Thyroid gland (tissue), 4 donors: ENCODE results near the gene CA10. TPM values are rescaled to one million over a fixed set of nuclear protein-coding genes. Genes with fewer than 3 reads are reported as not detected.

Experiments used
- DNase-seq, 2 donors: peaks; one replicate each; pipeline ENCODE4 v3.0.0-alpha.2; 2019
- H3K27ac ChIP-seq, 3 donors: fragments of 200-600 bp; sonication (generic); 1 replicate in 2 of 3; 2 replicates in 1 of 3; pipeline ENCODE4 v1.5.1; 2016 to 2019; ENCODE audit warnings: mild to moderate bottlenecking in 1 of 3, moderate library complexity in 1 of 3
- H3K27me3 ChIP-seq: fragments of 200-600 bp; sonication (generic); one replicate; pipeline ENCODE4 v1.5.1; 2019
- H3K36me3 ChIP-seq, 2 donors: fragments of 200-600 bp; sonication (generic); one replicate each; pipeline ENCODE4 v1.5.1; 2016 to 2019
- H3K4me1 ChIP-seq, 2 donors: fragments of 200-600 bp; sonication (generic); one replicate each; pipeline ENCODE4 v1.5.1; 2017 to 2019
- H3K4me3 ChIP-seq, 3 donors: fragments of 200-600 bp; sonication (generic); replicated peaks in 1 of 3; 1 replicate in 2 of 3; 2 replicates in 1 of 3; pipeline ENCODE4 v1.5.1; 2016; ENCODE audit warnings: mild to moderate bottlenecking in 1 of 3
- H3K9me3 ChIP-seq: fragments of 200-600 bp; sonication (generic); one replicate; pipeline ENCODE4 v1.5.1; 2017
- CTCF ChIP-seq, 6 experiments: fragments of 200-600 bp in 3 of 6; fragments of 450-650 bp in 3 of 6; sonication (generic) in 3 of 6; IDR thresholded peaks; one replicate each; pipeline ENCODE4 v1.5.1; 2016 to 2019; ENCODE audit warnings: antibody characterized with exemption in 6 of 6, mild to moderate bottlenecking in 2 of 6, inconsistent platforms in 1 of 6, moderate library complexity in 1 of 6
- POLR2A ChIP-seq, 2 donors: fragments of 450-650 bp; IDR thresholded peaks; one replicate each; pipeline ENCODE4 v1.6.1; 2017; ENCODE audit warnings: antibody characterized with exemption in 2 of 2, mild to moderate bottlenecking in 2 of 2, moderate library complexity in 1 of 2
- WGBS, 2 donors: methylation state at CpG; one replicate each; pipeline ENCODE4 v1.1.5; 2017; 5-methylcytosine and 5-hydroxymethylcytosine counted together
- intact Hi-C: fragments of 100-400 bp; cut with DNase I; formaldehyde crosslinking; loops from one replicate; pipeline ENCODE4 v1.15.1; 2023
- total RNA-seq, 4 donors: library from RNA; depleted of rRNA; stranded (reverse); fragments of >200 nt; gene quantifications; one replicate each; pipeline ENCODE4 v1.2.3, GENCODE V29; 2016

The CA10 gene
- total RNA-seq, 4 donors from 2014 or later = not detected

DNA sequence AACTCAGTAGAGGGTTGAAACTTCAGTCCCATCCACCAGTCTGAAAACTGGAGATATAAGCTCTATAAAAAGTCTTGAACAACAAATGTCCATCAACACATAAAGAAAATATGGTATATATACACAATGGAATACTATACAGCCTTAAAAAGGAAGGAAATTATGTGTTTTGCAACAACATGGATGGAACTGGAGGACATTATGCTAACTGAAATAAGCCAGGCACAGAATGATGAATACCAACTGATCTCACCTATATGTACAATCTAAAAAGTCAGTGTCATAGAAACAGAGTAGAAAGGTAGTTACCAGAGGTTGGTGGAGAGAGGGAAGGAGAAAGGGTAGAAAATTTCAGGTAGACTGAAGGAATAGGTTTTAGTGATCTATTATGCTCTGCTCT, 438.1 kb downstream of the CA10 start:
- no peaks in the 10 kb centered on the region for H3K9me3 ChIP-seq
- TF ChIP-seq CTCF (IDR thresholded peaks at IDR 0.05) = no peak
- no peak for TF ChIP-seq POLR2A (IDR thresholded peaks at IDR 0.05)
- H3K27me3 ChIP-seq = no peaks in the 10 kb centered on the region
- intact Hi-C loops = no loop called here
- H3K4me3 ChIP-seq = no peak overlapping the region
- no peak overlapping the region for H3K27ac ChIP-seq
- no peaks in the 10 kb centered on the region for H3K4me1 ChIP-seq
- no peaks in the 10 kb centered on the region for H3K36me3 ChIP-seq
- DNase-seq = no peak

DNA sequence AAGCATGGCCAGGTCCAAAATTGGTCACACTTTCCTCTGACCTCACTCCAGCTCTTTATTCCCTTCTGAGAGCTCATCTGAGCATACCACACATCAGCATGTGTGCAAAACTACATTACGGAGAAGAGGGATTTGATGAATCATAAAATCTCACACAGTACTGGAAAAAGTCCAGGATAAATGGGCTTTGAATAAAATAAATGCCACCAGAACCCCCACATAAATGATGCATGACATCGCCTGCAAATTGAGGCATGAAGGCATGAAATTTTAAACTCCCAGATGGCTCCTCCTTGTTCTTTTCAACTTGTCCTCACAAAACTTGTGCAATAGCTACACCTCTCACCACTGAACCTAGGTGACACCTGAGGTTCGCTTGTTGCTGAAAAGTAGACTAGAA, 439.5 kb downstream of the CA10 start:
- 74 to 79% methylated on average over 3 of the region's 3 CpGs for WGBS, 2 donors
- no peak for DNase-seq
- Histone ChIP-seq H3K4me3 (no peak overlapping the region), H3K27me3 (no peaks in the 10 kb centered on the region), H3K4me1 (no peaks in the 10 kb centered on the region), H3K9me3 (no peaks in the 10 kb centered on the region), H3K36me3 (no peaks in the 10 kb centered on the region), H3K27ac (no peak overlapping the region)
- TF ChIP-seq POLR2A (IDR thresholded peaks at IDR 0.05) (no peak), CTCF (IDR thresholded peaks at IDR 0.05) (no peak)
- intact Hi-C loops = no loop called here

DNA sequence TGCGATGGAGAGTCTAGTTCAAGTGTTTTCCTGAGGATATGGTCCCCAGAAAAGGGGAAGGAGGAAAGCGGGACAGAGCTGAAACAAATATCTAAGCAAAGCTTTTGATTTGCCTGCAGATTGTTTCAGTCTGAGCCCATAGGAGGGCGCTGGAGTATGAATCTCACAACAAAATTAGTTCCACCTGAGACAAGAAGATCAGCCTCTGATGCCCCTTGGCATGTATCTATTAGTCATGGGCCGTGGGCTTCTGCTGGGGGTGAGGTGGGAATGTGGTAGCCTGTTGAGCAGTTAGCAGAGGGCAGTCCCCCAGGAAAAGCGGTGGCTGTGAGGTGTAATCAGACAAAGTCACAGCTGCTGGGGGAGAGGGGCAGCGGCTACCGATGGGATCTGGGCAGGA, 446.9 kb downstream of the CA10 start:
- Histone ChIP-seq H3K36me3 (no peaks in the 10 kb centered on the region), H3K9me3 (no peaks in the 10 kb centered on the region), H3K27ac (no peak overlapping the region), H3K4me1 (no peaks in the 10 kb centered on the region), H3K4me3 (no peak overlapping the region), H3K27me3 (no peaks in the 10 kb centered on the region)
- intact Hi-C loops = no loop called here
- 77 to 84% methylated on average over 7 of the region's 7 CpGs for WGBS, 2 donors
- TF ChIP-seq CTCF (IDR thresholded peaks at IDR 0.05) (no peak), POLR2A (IDR thresholded peaks at IDR 0.05) (no peak)
- no peak for DNase-seq

DNA sequence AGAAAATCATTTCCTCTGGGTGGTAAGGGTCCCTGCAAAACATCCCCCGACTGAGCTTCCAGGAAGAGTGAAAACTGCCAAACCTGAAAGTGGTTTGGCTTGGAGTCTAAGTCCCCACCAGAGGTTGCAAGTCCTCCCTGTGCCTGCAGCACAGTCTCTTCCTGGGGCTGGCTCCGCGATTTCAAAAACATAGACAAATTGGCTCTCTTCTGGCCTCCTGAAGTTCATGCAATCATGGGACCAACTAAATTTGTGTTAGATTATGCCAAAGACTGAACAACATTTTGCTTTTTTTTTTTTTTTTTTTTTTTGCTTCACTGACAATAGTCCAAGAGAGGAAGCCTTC, 447.9 kb downstream of the CA10 start:
- intact Hi-C loops = no loop called here
- no peak for DNase-seq
- WGBS, 2 donors = 42 to 48% methylated on average over 3 of the region's 3 CpGs
- Histone ChIP-seq H3K36me3 (no peaks in the 10 kb centered on the region), H3K4me3 (no peak overlapping the region), H3K9me3 (no peaks in the 10 kb centered on the region), H3K27ac (no peak overlapping the region), H3K4me1 (no peaks in the 10 kb centered on the region), H3K27me3 (no peaks in the 10 kb centered on the region)
- TF ChIP-seq CTCF (IDR thresholded peaks at IDR 0.05) = no peak

- intact Hi-C loops = no loop called here
- no peaks in the 10 kb centered on the region for H3K36me3 ChIP-seq
- H3K27ac ChIP-seq = no peak overlapping the region
- H3K9me3 ChIP-seq = no peaks in the 10 kb centered on the region
- no peaks in the 10 kb centered on the region for H3K4me1 ChIP-seq
- no peak overlapping the region for H3K4me3 ChIP-seq
- DNase-seq = no peak
- no peaks in the 10 kb centered on the region for H3K27me3 ChIP-seq
- TF ChIP-seq CTCF (IDR thresholded peaks at IDR 0.05) (no peak), POLR2A (IDR thresholded peaks at IDR 0.05) (no peak)
- WGBS, 2 donors = 72 to 74% methylated on average over 7 of the region's 7 CpGs
Measured at GRCh38 chr17:51709694-51710633, 448.6 kb downstream of the CA10 start.
